Subcutaneous abdominal adipose tissue (tissue), 5 donors: ENCODE results near the gene SNRNP48.

Experiments used
- H3K27ac ChIP-seq: one replicate; pipeline ENCODE4 v1.7.0; 2013; ENCODE audit warnings: low read depth, mild to moderate bottlenecking, inconsistent platforms, low read length, moderate library complexity
- H3K27me3 ChIP-seq, 5 donors: one replicate each; pipeline ENCODE4 v1.7.0; 2013; ENCODE audit warnings: low read length in 5 of 5, inconsistent platforms in 1 of 5; ENCODE audit not compliant: control insufficient read depth in 5 of 5, insufficient read depth in 4 of 5
- H3K36me3 ChIP-seq, 5 donors: one replicate each; pipeline ENCODE4 v1.7.0; 2013; ENCODE audit warnings: low read length in 5 of 5; ENCODE audit not compliant: control insufficient read depth in 5 of 5, insufficient read depth in 5 of 5
- H3K4me1 ChIP-seq, 5 donors: one replicate each; pipeline ENCODE4 v1.7.0; 2013; ENCODE audit warnings: low read length in 5 of 5, mild to moderate bottlenecking in 3 of 5, moderate library complexity in 1 of 5; ENCODE audit not compliant: control insufficient read depth in 5 of 5, insufficient read depth in 5 of 5
- H3K4me3 ChIP-seq, 5 donors: one replicate each; pipeline ENCODE4 v1.7.0; 2013; ENCODE audit warnings: low read length in 5 of 5, low read depth in 1 of 5
- H3K9ac ChIP-seq, 5 donors: one replicate each; pipeline ENCODE4 v1.7.0; 2013; ENCODE audit warnings: low read length in 5 of 5, mild to moderate bottlenecking in 4 of 5, moderate library complexity in 3 of 5
- H3K9me3 ChIP-seq, 5 donors: one replicate each; pipeline ENCODE4 v1.7.0; 2013; ENCODE audit warnings: low read length in 5 of 5; ENCODE audit not compliant: control insufficient read depth in 5 of 5
- donor health status: healthy.
- donor health status: healthy.
- donor health status: healthy.
- donor health status: healthy.
- donor health status: healthy.

Gene SNRNP48, protein sequence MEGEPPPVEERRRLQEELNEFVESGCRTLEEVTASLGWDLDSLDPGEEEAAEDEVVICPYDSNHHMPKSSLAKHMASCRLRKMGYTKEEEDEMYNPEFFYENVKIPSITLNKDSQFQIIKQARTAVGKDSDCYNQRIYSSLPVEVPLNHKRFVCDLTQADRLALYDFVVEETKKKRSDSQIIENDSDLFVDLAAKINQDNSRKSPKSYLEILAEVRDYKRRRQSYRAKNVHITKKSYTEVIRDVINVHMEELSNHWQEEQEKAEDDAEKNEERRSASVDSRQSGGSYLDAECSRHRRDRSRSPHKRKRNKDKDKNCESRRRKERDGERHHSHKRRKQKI

DNA sequence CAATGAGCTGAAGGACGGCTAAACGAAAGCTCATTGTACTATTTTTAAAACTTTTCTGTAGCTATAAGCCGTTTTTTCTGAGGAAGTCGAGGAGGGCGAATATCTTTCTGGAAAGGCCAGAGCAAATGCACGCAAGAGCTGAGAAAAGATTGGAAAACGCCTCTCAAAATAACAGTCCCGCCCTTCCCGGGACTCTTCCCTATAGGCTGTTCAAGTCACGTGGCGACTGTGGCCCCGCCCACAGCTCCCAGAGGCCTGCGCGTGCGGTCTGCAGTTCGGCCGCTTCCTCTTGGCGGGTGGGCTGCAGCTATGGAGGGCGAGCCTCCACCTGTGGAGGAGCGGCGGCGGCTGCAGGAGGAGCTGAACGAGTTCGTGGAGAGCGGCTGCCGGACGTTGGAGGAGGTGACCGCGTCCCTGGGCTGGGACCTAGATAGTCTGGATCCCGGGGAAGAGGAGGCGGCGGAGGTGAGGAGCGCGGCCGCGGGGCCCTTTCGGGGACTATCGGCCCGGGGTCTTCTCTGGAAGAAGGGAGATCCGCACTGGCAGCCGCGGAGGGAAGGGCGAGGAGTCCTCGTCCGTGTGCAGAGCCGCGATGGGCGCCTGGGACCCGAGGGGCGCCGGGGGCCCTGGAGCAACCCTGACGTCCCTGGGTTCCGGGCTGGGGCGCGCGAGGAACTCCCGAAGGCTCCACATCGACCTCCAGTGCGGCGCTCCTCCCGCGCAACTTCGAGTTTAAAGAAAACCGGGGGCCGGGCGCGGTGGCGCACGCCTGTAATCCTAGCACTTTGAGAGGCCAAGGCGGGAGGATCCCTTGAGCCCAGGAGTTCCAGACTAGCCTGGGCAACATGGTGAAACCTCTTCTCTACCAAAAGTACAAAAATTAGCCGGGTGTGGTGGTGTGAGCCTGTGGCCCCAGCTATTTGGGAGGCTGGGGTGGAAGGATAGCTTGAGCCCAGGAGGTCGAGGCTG lies at the start of gene SNRNP48:
Gene SNRNP48, plus strand, starts transcription at position 250 of the 969 bp plus-strand sequence. Its CDS starts 60 bp downstream, at position 310.
- Histone ChIP-seq H3K4me3 (peak within 1 kb of the TSS; percentile 75 to 96 (median 87)), H3K9ac (peak within 1 kb of the TSS; percentile 72 to 92 (median 81)), H3K4me1 (peaks cover 0 to 30% (median 26%) of the 10 kb centered on the region in 5 donors), H3K27ac (peak within 1 kb of the TSS; percentile 73), H3K27me3 (no peaks in the 10 kb centered on the region), H3K9me3 (no peaks in the 10 kb centered on the region), H3K36me3 (peaks cover 10 to 17% (median 14%) of the 10 kb centered on the region in 5 donors)

- no peaks in the 10 kb centered on the region for H3K9me3 ChIP-seq
- peaks cover 21 to 57% (median 32%) of the 10 kb centered on the region in 5 donors for H3K27me3 ChIP-seq
- no peaks in the 10 kb centered on the region for H3K36me3 ChIP-seq
- H3K4me3 ChIP-seq = no peak overlapping the region
- no peak overlapping the region for H3K27ac ChIP-seq
- peaks cover 0 to 24% (median 22%) of the 10 kb centered on the region in 5 donors for H3K4me1 ChIP-seq
- no peak overlapping the region for H3K9ac ChIP-seq
Observed at GRCh38 chr6:7540595-7540994, 49.4 kb upstream of the SNRNP48 start.

- no peaks in the 10 kb centered on the region for H3K36me3 ChIP-seq
- no peak within 1 kb of the TSS for H3K27ac ChIP-seq
- H3K4me1 ChIP-seq = peaks cover 0 to 24% (median 22%) of the 10 kb centered on the region in 5 donors
- peak within 1 kb of the TSS in 2 of 5 donors; percentile 35 to 48 for H3K9ac ChIP-seq
- no peaks in the 10 kb centered on the region for H3K9me3 ChIP-seq
- H3K4me3 ChIP-seq = peak within 1 kb of the TSS in 4 of 5 donors; percentile 66 to 71 (median 68)
- peaks cover 22 to 62% (median 29%) of the 10 kb centered on the region in 5 donors for H3K27me3 ChIP-seq
Observed at GRCh38 chr6:7541175-7542064, 48.6 kb upstream of the SNRNP48 start, which contains the start of gene DSP. TSS of gene DSP (plus strand) at chr6:7541671. CDS start at chr6:7541916, 245 bp downstream.

GRCh38 chr6:7542065-7542873 lies 47.7 kb upstream of the SNRNP48 start:
- Histone ChIP-seq H3K27ac (no peak overlapping the region), H3K36me3 (no peaks in the 10 kb centered on the region), H3K27me3 (peaks cover 22 to 68% (median 33%) of the 10 kb centered on the region in 5 donors), H3K4me1 (peaks cover 0 to 24% (median 22%) of the 10 kb centered on the region in 5 donors), H3K9me3 (no peaks in the 10 kb centered on the region), H3K4me3 (peak overlapping the region in 4 of 5 donors; percentile 66 to 71 (median 68)), H3K9ac (peak overlapping the region in 2 of 5 donors; percentile 35 to 48)

GRCh38 chr6:7542874-7543624 lies 46.9 kb upstream of the SNRNP48 start:
- Histone ChIP-seq H3K9me3 (no peaks in the 10 kb centered on the region), H3K27ac (no peak overlapping the region), H3K4me1 (peaks cover 0 to 24% (median 22%) of the 10 kb centered on the region in 5 donors), H3K4me3 (peak overlapping the region in 4 of 5 donors; percentile 66 to 71 (median 68)), H3K36me3 (no peaks in the 10 kb centered on the region), H3K9ac (peak overlapping the region in 1 of 5 donors; percentile 35), H3K27me3 (peaks cover 22 to 65% (median 33%) of the 10 kb centered on the region in 5 donors)

- no peak overlapping the region for H3K9ac ChIP-seq
- H3K9me3 ChIP-seq = no peaks in the 10 kb centered on the region
- peaks cover 0 to 24% (median 22%) of the 10 kb centered on the region in 5 donors for H3K4me1 ChIP-seq
- H3K36me3 ChIP-seq = no peaks in the 10 kb centered on the region
- H3K27ac ChIP-seq = no peak overlapping the region
- peaks cover 16 to 67% (median 31%) of the 10 kb centered on the region in 5 donors for H3K27me3 ChIP-seq
- H3K4me3 ChIP-seq = no peak overlapping the region
Observed at GRCh38 chr6:7543789-7544424, 46.1 kb upstream of the SNRNP48 start.

DNA sequence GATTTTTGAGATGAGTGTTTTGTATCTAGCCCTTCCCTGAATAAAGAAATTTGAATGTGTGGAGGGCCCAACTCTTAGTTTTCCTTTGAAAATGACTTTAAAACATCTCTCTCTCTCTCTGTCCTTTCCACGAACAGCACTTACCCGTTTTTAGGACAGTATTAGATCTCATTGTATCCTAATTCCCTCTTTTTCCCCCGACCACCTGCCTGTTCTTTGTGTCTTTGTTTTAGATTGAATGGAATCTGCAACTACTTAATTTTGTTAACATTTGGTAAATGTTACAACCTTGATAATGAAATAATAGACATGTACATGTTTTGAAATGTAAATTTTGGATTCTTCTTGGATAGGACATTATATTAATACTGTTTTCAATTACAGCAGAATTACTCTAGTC lies 45.4 kb upstream of the SNRNP48 start:
- no peaks in the 10 kb centered on the region for H3K36me3 ChIP-seq
- H3K9me3 ChIP-seq = no peaks in the 10 kb centered on the region
- H3K4me3 ChIP-seq = no peak overlapping the region
- no peak overlapping the region for H3K9ac ChIP-seq
- H3K4me1 ChIP-seq = peaks cover 0 to 24% (median 22%) of the 10 kb centered on the region in 5 donors
- H3K27me3 ChIP-seq = peaks cover 16 to 67% (median 29%) of the 10 kb centered on the region in 5 donors
- H3K27ac ChIP-seq = no peak overlapping the region
